Measurements from ENCODE around the gene NEURL3.

The NEURL3 gene

DNA sequence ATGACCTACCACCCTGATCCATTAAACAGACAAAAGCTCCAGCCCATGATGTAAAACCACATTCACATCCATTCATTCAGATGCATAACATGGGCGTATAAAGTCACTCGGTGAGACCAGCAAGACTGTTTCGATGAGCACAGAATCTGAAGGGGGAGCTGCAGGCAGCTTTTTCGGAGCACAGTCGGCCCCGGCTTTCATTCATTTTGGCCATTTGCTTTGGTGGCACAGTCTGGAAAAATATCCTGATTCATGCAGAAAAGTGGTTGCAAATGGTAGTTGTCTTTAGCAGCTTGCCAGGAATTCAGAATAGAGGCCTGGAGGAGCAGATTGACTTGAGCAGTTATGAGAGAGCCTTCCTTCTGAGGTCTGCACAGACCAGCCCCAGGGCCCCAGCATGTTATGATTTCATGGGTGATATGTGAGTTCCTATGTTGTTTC lies 42.6 kb upstream of the NEURL3 start:
- TF ChIP-seq NFRKB (IDR thresholded peaks at IDR 0.05) (no peak), ZNF384 (IDR thresholded peaks at IDR 0.05) (no peak), SUZ12 (IDR thresholded peaks at IDR 0.05) (no peak), BHLHE40 (IDR thresholded peaks at IDR 0.05; ENCODE audit: borderline replicate concordance) (no peak), HDGF (IDR thresholded peaks at IDR 0.05; ENCODE audit: borderline replicate concordance) (no peak), PKNOX1 (IDR thresholded peaks at IDR 0.05) (no peak), FOXA1 (IDR thresholded peaks at IDR 0.05) (no peak), TARDBP (IDR thresholded peaks at IDR 0.05) (no peak), L3MBTL2 (conservative IDR thresholded peaks at IDR 0.05) (no peak), CTBP1 (IDR thresholded peaks at IDR 0.05; ENCODE audit: borderline replicate concordance) (no peak), ELF4 (IDR thresholded peaks at IDR 0.05) (no peak), LEF1 (IDR thresholded peaks at IDR 0.05; ENCODE audit: borderline replicate concordance) (no peak), FOXK2 (IDR thresholded peaks at IDR 0.05) (no peak), SP1 (IDR thresholded peaks at IDR 0.05) (no peak), ARNT (IDR thresholded peaks at IDR 0.05) (no peak), FOXM1 (IDR thresholded peaks at IDR 0.05; ENCODE audit: borderline replicate concordance) (no peak)
- DNase-seq (ENCODE audit: extremely low spot score), result no peak
- CTCF ChIA-PET, result interaction anchor here (1.0 kb wide), 1 partner anchor 10 kb away, joined by 3 read pairs; no protein-coding TSS in a partner anchor
- POLR2A ChIA-PET, result interaction anchor here (0.6 to 1.1 kb wide), 2 partner anchors 15 to 242 kb away, joined by 3 read pairs; no protein-coding TSS in a partner anchor

- TF ChIP-seq SUZ12 (IDR thresholded peaks at IDR 0.05) (no peak), SP1 (IDR thresholded peaks at IDR 0.05) (no peak), NFRKB (IDR thresholded peaks at IDR 0.05) (no peak), FOXM1 (IDR thresholded peaks at IDR 0.05; ENCODE audit: borderline replicate concordance) (no peak), LEF1 (IDR thresholded peaks at IDR 0.05; ENCODE audit: borderline replicate concordance) (no peak), TARDBP (IDR thresholded peaks at IDR 0.05) (no peak), FOXK2 (IDR thresholded peaks at IDR 0.05) (no peak), L3MBTL2 (conservative IDR thresholded peaks at IDR 0.05) (no peak), ZNF384 (IDR thresholded peaks at IDR 0.05) (no peak), CTBP1 (IDR thresholded peaks at IDR 0.05; ENCODE audit: borderline replicate concordance) (no peak), ARNT (IDR thresholded peaks at IDR 0.05) (no peak), PKNOX1 (IDR thresholded peaks at IDR 0.05) (no peak), HDGF (IDR thresholded peaks at IDR 0.05; ENCODE audit: borderline replicate concordance) (no peak), FOXA1 (IDR thresholded peaks at IDR 0.05) (no peak), BHLHE40 (IDR thresholded peaks at IDR 0.05; ENCODE audit: borderline replicate concordance) (no peak), ELF4 (IDR thresholded peaks at IDR 0.05) (no peak)
- POLR2A ChIA-PET, result interaction anchor here (0.6 to 1.1 kb wide), 2 partner anchors 10 to 241 kb away, joined by 3 read pairs; no protein-coding TSS in a partner anchor
These were observed 42.1 kb upstream of the NEURL3 start for GRCh38 chr2:96547203-96547641.

GRCh38 chr2:96546797-96547196 lies 41.6 kb upstream of the NEURL3 start:
- POLR2A ChIA-PET, result interaction anchor here (0.6 kb wide), 1 partner anchor 10 kb away, joined by 3 read pairs; no protein-coding TSS in a partner anchor
- no peak for TF ChIP-seq ARNT (IDR thresholded peaks at IDR 0.05)
- no peak for TF ChIP-seq FOXA1 (IDR thresholded peaks at IDR 0.05)
- TF ChIP-seq LEF1 (IDR thresholded peaks at IDR 0.05; ENCODE audit: borderline replicate concordance), result no peak
- TF ChIP-seq ZNF384 (IDR thresholded peaks at IDR 0.05), result no peak
- no peak for TF ChIP-seq BHLHE40 (IDR thresholded peaks at IDR 0.05; ENCODE audit: borderline replicate concordance)
- TF ChIP-seq SUZ12 (IDR thresholded peaks at IDR 0.05), result no peak
- TF ChIP-seq ELF4 (IDR thresholded peaks at IDR 0.05), result no peak
- no peak for TF ChIP-seq FOXM1 (IDR thresholded peaks at IDR 0.05; ENCODE audit: borderline replicate concordance)
- no peak for TF ChIP-seq SP1 (IDR thresholded peaks at IDR 0.05)
- TF ChIP-seq FOXK2 (IDR thresholded peaks at IDR 0.05), result no peak
- TF ChIP-seq NFRKB (IDR thresholded peaks at IDR 0.05), result no peak
- no peak for TF ChIP-seq CTBP1 (IDR thresholded peaks at IDR 0.05; ENCODE audit: borderline replicate concordance)
- no peak for TF ChIP-seq HDGF (IDR thresholded peaks at IDR 0.05; ENCODE audit: borderline replicate concordance)
- TF ChIP-seq L3MBTL2 (conservative IDR thresholded peaks at IDR 0.05), result no peak
- TF ChIP-seq PKNOX1 (IDR thresholded peaks at IDR 0.05), result no peak
- TF ChIP-seq TARDBP (IDR thresholded peaks at IDR 0.05), result no peak
- no peak for DNase-seq (ENCODE audit: extremely low spot score)
- CTCF ChIA-PET, result interaction anchor here (0.8 to 1.0 kb wide), 2 partner anchors 11 to 37 kb away, joined by 3 read pairs; no protein-coding TSS in a partner anchor

More at GRCh38 chr2:96547203-96547641, 42.1 kb upstream of the NEURL3 start:
- no peak for DNase-seq (ENCODE audit: extremely low spot score)
- CTCF ChIA-PET, result interaction anchor here (1.0 kb wide), 1 partner anchor 10 kb away, joined by 3 read pairs; no protein-coding TSS in a partner anchor

- CTCF ChIA-PET, result interaction anchor here (0.8 kb wide), 1 partner anchor 37 kb away, joined by 3 read pairs; no protein-coding TSS in a partner anchor
- POLR2A ChIA-PET, result no interaction called here
- no peak for DNase-seq (ENCODE audit: extremely low spot score)
- TF ChIP-seq ZNF384 (IDR thresholded peaks at IDR 0.05) (no peak), PKNOX1 (IDR thresholded peaks at IDR 0.05) (no peak), FOXM1 (IDR thresholded peaks at IDR 0.05; ENCODE audit: borderline replicate concordance) (no peak), FOXA1 (IDR thresholded peaks at IDR 0.05) (no peak), BHLHE40 (IDR thresholded peaks at IDR 0.05; ENCODE audit: borderline replicate concordance) (no peak), LEF1 (IDR thresholded peaks at IDR 0.05; ENCODE audit: borderline replicate concordance) (no peak), ELF4 (IDR thresholded peaks at IDR 0.05) (no peak), L3MBTL2 (conservative IDR thresholded peaks at IDR 0.05) (no peak), FOXK2 (IDR thresholded peaks at IDR 0.05) (no peak), ARNT (IDR thresholded peaks at IDR 0.05) (no peak), NFRKB (IDR thresholded peaks at IDR 0.05) (no peak), SUZ12 (IDR thresholded peaks at IDR 0.05) (no peak), TARDBP (IDR thresholded peaks at IDR 0.05) (no peak)
These were observed 41.2 kb upstream of the NEURL3 start for GRCh38 chr2:96546321-96546720.
